B cell (primary cell): ENCODE data around the gene ZSWIM4. TPM values are rescaled to one million over a fixed set of nuclear protein-coding genes. Genes with fewer than 3 reads are reported as not detected.

Experiments
- ATAC-seq: fragments of 200-7000 bp; cut with Tn5 transposase; one replicate; pipeline ENCODE4 v1.10.0; 2021; ENCODE audit warnings: low read depth, mild to moderate bottlenecking, moderate number of reproducible peaks, moderate library complexity
- CTCF ChIA-PET: fragments of 350-600 bp; sonication (Branson Sonifier 250); formaldehyde crosslinking; loops from one replicate; lab custom pipeline; 2021; ENCODE audit warnings: antibody characterized with exemption, inconsistent platforms; lab: Charles Lee
- POLR2A ChIA-PET: fragments of 350-600 bp; sonication (Branson Sonifier 250); formaldehyde crosslinking; loops from one replicate; lab custom pipeline; 2021; ENCODE audit warnings: antibody characterized with exemption; lab: Charles Lee
- DNase-seq: peaks from one replicate; pipeline ENCODE4 v3.0.0; 2013
- H2AFZ ChIP-seq: 2 replicates; pipeline ENCODE4 v1.6.1; 2012; ENCODE audit warnings: mild to moderate bottlenecking, low read depth, low read length; ENCODE audit not compliant: insufficient read depth, poor library complexity, severe bottlenecking
- H3K27ac ChIP-seq, 2 donors: 1 replicate in 1 of 2; 2 replicates in 1 of 2; pipeline ENCODE4 v1.5.1; 2012 to 2013; ENCODE audit warnings: low read length in 2 of 2, mild to moderate bottlenecking in 2 of 2, moderate library complexity in 1 of 2
- H3K27me3 ChIP-seq, 4 experiments: fragments of 200-600 bp in 1 of 4; sonication (generic) in 1 of 4; replicated peaks in 1 of 4; 1 replicate in 2 of 4; 2 replicates in 2 of 4; pipeline versions ENCODE4 v1.6.1 to v1.7.0; 2013 to 2016; ENCODE audit warnings: low read length in 3 of 4, mild to moderate bottlenecking in 2 of 4, mixed read lengths in 1 of 4, moderate library complexity in 1 of 4; ENCODE audit not compliant: insufficient read depth in 4 of 4, control insufficient read depth in 3 of 4; ENCODE audit errors: control extremely low read depth in 1 of 4
- H3K36me3 ChIP-seq, 2 experiments: replicated peaks in 1 of 2; 1 replicate in 1 of 2; 2 replicates in 1 of 2; pipeline versions ENCODE4 v1.6.1 to v1.7.1; 2013; ENCODE audit warnings: low read length in 1 of 2; ENCODE audit not compliant: insufficient read depth in 2 of 2, control insufficient read depth in 1 of 2; ENCODE audit errors: control extremely low read depth in 1 of 2, extremely low read depth in 1 of 2
- H3K4me1 ChIP-seq, 2 donors: fragments of 200-600 bp in 1 of 2; sonication (generic) in 1 of 2; 1 replicate in 1 of 2; 2 replicates in 1 of 2; pipeline versions ENCODE4 v1.5.1 to v1.6.1; 2013 to 2017; ENCODE audit warnings: low read length in 2 of 2; ENCODE audit not compliant: control insufficient read depth in 2 of 2, insufficient read depth in 2 of 2
- H3K4me2 ChIP-seq: replicated peaks from 2 replicates; pipeline ENCODE3; 2012; ENCODE audit warnings: mild to moderate bottlenecking, low read depth, low read length; ENCODE audit not compliant: poor library complexity, severe bottlenecking
- H3K4me3 ChIP-seq, 5 experiments: fragments of 200-600 bp in 1 of 5; sonication (generic) in 1 of 5; 1 replicate in 3 of 5; 2 replicates in 2 of 5; pipeline versions ENCODE4 v1.5.1 to v1.7.0; 2011 to 2016; ENCODE audit warnings: low read length in 4 of 5, mild to moderate bottlenecking in 4 of 5, low read depth in 2 of 5, control low read depth in 1 of 5, moderate library complexity in 1 of 5; ENCODE audit not compliant: insufficient read depth in 1 of 5; ENCODE audit errors: control extremely low read depth in 1 of 5, extremely low read depth in 1 of 5
- H3K79me2 ChIP-seq: fragments of 200-600 bp; sonication (generic); one replicate; pipeline ENCODE4 v1.6.0; 2016; ENCODE audit warnings: low read length; ENCODE audit not compliant: control insufficient read depth, insufficient read depth
- H3K9ac ChIP-seq: fragments of 200-600 bp; sonication (generic); 2 replicates; pipeline ENCODE4 v1.6.1; 2017; ENCODE audit warnings: mild to moderate bottlenecking, low read length, moderate library complexity
- H3K9me3 ChIP-seq, 3 donors: one replicate each; pipeline versions ENCODE4 v1.6.1 to v1.7.1; 2013; ENCODE audit warnings: low read length in 2 of 3; ENCODE audit not compliant: control insufficient read depth in 2 of 3, insufficient read depth in 1 of 3; ENCODE audit errors: control extremely low read depth in 1 of 3
- H4K20me1 ChIP-seq: 2 replicates; pipeline ENCODE4 v1.6.0; 2012; ENCODE audit warnings: mild to moderate bottlenecking, low read length; ENCODE audit not compliant: insufficient read depth, control insufficient read depth, poor library complexity, severe bottlenecking
- H3K27ac Mint-ChIP-seq: one replicate; pipeline ENCODE4 v1.8.0; 2021; ENCODE audit warnings: mixed read lengths
- H3K27me3 Mint-ChIP-seq: one replicate; pipeline ENCODE4 v1.8.0; 2021; ENCODE audit warnings: mixed read lengths
- H3K4me1 Mint-ChIP-seq: one replicate; pipeline ENCODE4 v1.8.0; 2021; ENCODE audit warnings: mixed read lengths
- H3K4me3 Mint-ChIP-seq: one replicate; pipeline ENCODE4 v1.8.0; 2021; ENCODE audit warnings: mixed read lengths
- H3K9me3 Mint-ChIP-seq: one replicate; pipeline ENCODE4 v1.8.0; 2022; ENCODE audit warnings: mixed read lengths; ENCODE audit not compliant: insufficient read depth
- CTCF ChIP-seq: fragments of 200-600 bp; IDR thresholded peaks from one replicate; pipeline ENCODE4 v1.8.0; 2022; ENCODE audit warnings: antibody characterized with exemption, mild to moderate bottlenecking
- EZH2 ChIP-seq: IDR thresholded peaks from 2 replicates; pipeline ENCODE4 v1.6.1; 2012; ENCODE audit warnings: borderline replicate concordance, low read depth, mild to moderate bottlenecking, moderate library complexity, low read length; ENCODE audit not compliant: insufficient read depth, poor library complexity, severe bottlenecking
- WGBS: methylation state at CpG from one replicate; pipeline ENCODE4 v1.1.5; 2013; ENCODE audit warnings: missing lambda C conversion rate; ENCODE audit not compliant: insufficient coverage; 5-methylcytosine and 5-hydroxymethylcytosine counted together
- intact Hi-C: fragments of 100-400 bp; cut with micrococcal nuclease; formaldehyde crosslinking; loops from one replicate; pipeline ENCODE4 v1.10.0; 2022
- polyA plus RNA-seq: library from polyadenylated mRNA; depleted of rRNA; stranded (reverse); fragments of >200 nt; gene quantifications from 2 replicates; pipeline ENCODE4 v1.2.3, GENCODE V29; 2012
- total RNA-seq, 2 donors: library from RNA; stranded (reverse); fragments of 120-200 nt in 1 of 2; gene quantifications; 1 replicate in 1 of 2; 2 replicates in 1 of 2; pipeline versions ENCODE4 v1.2.3 to v1.2.4, GENCODE V29; 2013 to 2022

Gene ZSWIM4
- total and polyA plus RNA-seq, 2 donors (not counting 1 experiment from before 2014, with no cell fraction given) = 2.6 to 10.6 TPM

GRCh38 chr19:13831537-13832467, 36.6 kb downstream of the ZSWIM4 start:
- Histone ChIP-seq H3K4me1 (peaks cover 25 to 27% of the 10 kb centered on the region in 2 donors), H2AFZ (no peak overlapping the region), H3K4me3 (no peak overlapping the region), H3K4me2 (no peak overlapping the region), H3K79me2 (peaks cover 5% of the 10 kb centered on the region), H3K36me3 (no peaks in the 10 kb centered on the region), H3K27me3 (no peaks in the 10 kb centered on the region), H4K20me1 (no peaks in the 10 kb centered on the region), H3K9ac (no peak overlapping the region), H3K27ac (no peak overlapping the region), H3K9me3 (no peaks in the 10 kb centered on the region)
- Mint-ChIP-seq H3K4me3 (no peak overlapping the region), H3K27me3 (no peaks in the 10 kb centered on the region), H3K9me3 (no peaks in the 10 kb centered on the region), H3K27ac (no peak overlapping the region), H3K4me1 (peaks cover 28% of the 10 kb centered on the region)
- 96% methylated on average over 14 of the region's 22 CpGs for WGBS
- intact Hi-C loops = no loop called here
- DNase-seq (peak; percentile 59), ATAC-seq (no peak)
- TF ChIP-seq CTCF (no peak), EZH2 (no peak)
- POLR2A ChIA-PET = interaction anchor here (1.7 kb wide), 1 partner anchor 30 kb away, joined by 6 read pairs; no protein-coding TSS in a partner anchor
- CTCF ChIA-PET = interaction anchor here (1.0 to 1.4 kb wide), 3 partner anchors 30 to 37 kb away, joined by 4 to 5 read pairs (median 5); partner anchors contain the start of gene ZSWIM4
